ENCODE data around the gene KRT13.

DNA sequence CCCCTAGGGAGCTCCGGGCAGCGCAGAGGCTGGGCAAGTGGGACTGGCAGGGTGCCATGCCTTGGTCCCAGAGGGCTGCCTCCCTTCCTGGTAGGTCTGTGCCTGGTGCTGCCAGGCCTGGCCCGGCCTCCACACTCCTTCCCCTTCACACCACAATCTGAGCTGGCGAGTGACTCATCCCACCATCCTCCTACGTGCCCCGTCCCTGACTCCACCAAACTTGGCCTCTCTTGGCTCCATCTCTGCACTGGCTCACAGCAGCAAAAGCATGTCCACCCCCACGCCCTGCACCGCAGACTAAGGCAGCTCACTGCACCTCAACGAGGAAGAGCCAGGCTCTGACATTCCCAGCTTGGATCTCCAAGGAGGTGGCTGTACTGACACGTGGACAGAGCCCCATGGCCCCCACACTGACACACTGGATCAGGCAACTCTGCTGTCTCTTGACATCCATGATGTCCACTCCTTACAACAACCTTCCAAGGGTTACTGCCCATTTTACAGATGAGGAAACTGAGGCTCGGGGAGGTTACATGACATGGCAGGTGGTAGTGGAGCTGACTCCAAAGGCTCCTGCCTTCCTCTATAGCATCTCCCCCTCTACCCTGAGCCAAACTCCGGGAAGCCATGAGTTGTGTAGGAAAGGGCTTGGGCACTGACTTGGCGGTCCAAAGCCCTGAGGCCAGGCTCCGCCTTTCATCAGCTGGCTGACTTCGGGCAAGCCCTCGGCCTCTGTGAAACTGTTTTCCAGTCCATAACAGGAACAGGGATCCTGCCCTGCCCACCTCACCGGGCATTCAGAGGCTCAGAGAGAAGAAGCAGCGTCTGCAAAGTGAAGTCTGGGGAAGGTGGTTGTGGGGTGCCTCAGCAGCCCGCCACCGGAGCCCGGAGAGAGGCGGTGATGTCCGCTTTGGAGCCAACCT, 42.8 kb upstream of the KRT13 start:
- TF ChIP-seq, protein P1, sequence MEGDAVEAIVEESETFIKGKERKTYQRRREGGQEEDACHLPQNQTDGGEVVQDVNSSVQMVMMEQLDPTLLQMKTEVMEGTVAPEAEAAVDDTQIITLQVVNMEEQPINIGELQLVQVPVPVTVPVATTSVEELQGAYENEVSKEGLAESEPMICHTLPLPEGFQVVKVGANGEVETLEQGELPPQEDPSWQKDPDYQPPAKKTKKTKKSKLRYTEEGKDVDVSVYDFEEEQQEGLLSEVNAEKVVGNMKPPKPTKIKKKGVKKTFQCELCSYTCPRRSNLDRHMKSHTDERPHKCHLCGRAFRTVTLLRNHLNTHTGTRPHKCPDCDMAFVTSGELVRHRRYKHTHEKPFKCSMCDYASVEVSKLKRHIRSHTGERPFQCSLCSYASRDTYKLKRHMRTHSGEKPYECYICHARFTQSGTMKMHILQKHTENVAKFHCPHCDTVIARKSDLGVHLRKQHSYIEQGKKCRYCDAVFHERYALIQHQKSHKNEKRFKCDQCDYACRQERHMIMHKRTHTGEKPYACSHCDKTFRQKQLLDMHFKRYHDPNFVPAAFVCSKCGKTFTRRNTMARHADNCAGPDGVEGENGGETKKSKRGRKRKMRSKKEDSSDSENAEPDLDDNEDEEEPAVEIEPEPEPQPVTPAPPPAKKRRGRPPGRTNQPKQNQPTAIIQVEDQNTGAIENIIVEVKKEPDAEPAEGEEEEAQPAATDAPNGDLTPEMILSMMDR (IDR thresholded peaks at IDR 0.05), result no peak
- TF ChIP-seq POLR2A (IDR thresholded peaks at IDR 0.05), result no peak

Measured in heart left ventricle (tissue), 13 donors.